HFF-Myc (cell line): Measurements from ENCODE around the gene SGSM1.
"Not testable (repeated sequence)": the region's sequence is repeated elsewhere in the genome, so short reads cannot be mapped to it uniquely, and the experiment has no call there.

Source experiments
- DNase-seq: peaks from one replicate; pipeline ENCODE4 v3.0.0-alpha.2; 2011; ENCODE audit warnings: low read depth; ENCODE audit errors: extremely low read depth
- H3K4me3 ChIP-seq: replicated peaks from 2 replicates; pipeline ENCODE4 v1.5.1; 2011; ENCODE audit warnings: low read depth, mild to moderate bottlenecking, control low read depth, low read length
- CTCF ChIP-seq: IDR thresholded peaks from 2 replicates; pipeline ENCODE4 v1.5.1; 2012; ENCODE audit warnings: mild to moderate bottlenecking, low read depth, low read length, control low read depth; ENCODE audit errors: missing control alignments

Gene SGSM1

GRCh38 chr22:24827296-24827695 is 21.3 kb downstream of the SGSM1 start:
- DNase-seq: no peak
- no peak for TF ChIP-seq CTCF
- H3K4me3 ChIP-seq: no peak overlapping the region

- TF ChIP-seq CTCF: no peak
- no peak for DNase-seq
Observed at GRCh38 chr22:24830205-24830979, 24.4 kb downstream of the SGSM1 start.

GRCh38 chr22:24831687-24832086 is 25.7 kb downstream of the SGSM1 start:
- TF ChIP-seq CTCF: no peak
- DNase-seq: no peak
- no peak overlapping the region for H3K4me3 ChIP-seq

More at GRCh38 chr22:24830205-24830979, 24.4 kb downstream of the SGSM1 start:
- H3K4me3 ChIP-seq: no peak overlapping the region

GRCh38 chr22:24833881-24834495 is 28.0 kb downstream of the SGSM1 start:
- no peak for TF ChIP-seq CTCF
- H3K4me3 ChIP-seq: no peak overlapping the region
- DNase-seq: no peak

GRCh38 chr22:24834845-24835570 is 29.0 kb downstream of the SGSM1 start:
- no peak for DNase-seq
- no peak overlapping the region for H3K4me3 ChIP-seq
- peak; percentile 30 for TF ChIP-seq CTCF

GRCh38 chr22:24836282-24836681 is 30.3 kb downstream of the SGSM1 start:
- no peak overlapping the region for H3K4me3 ChIP-seq
- no peak for TF ChIP-seq CTCF
- DNase-seq: no peak

GRCh38 chr22:24837517-24837916 is 31.5 kb downstream of the SGSM1 start:
- not testable (repeated sequence) for DNase-seq, H3K4me3 ChIP-seq
